PC-9 (cell line): ENCODE results near the gene NOG.

Experiments
- CTCF ChIP-seq: fragments of 200-600 bp; sonication (generic); conservative IDR thresholded peaks from 2 replicates; pipeline ENCODE4 v1.6.1; 2017; ENCODE audit warnings: mixed run types, antibody characterized with exemption, mild to moderate bottlenecking, moderate library complexity
- EZH2 ChIP-seq: fragments of 200-600 bp; sonication (generic); IDR thresholded peaks from 2 replicates; pipeline ENCODE4 v1.8.0; 2017; ENCODE audit warnings: antibody characterized with exemption, low read depth

- TF ChIP-seq CTCF (no peak), EZH2 (no peak)
These were observed 22.7 kb downstream of the NOG start for GRCh38 chr17:56616239-56616638.
